DMS 273 treated with DMSO at 0.1 percent for 48 hours (cell line): ENCODE data around the gene TTI1.

Source experiments
- DNase-seq: peaks from one replicate; lab custom pipeline; 2025; lab: John Stamatoyannopoulos, UW

Gene TTI1

DNA sequence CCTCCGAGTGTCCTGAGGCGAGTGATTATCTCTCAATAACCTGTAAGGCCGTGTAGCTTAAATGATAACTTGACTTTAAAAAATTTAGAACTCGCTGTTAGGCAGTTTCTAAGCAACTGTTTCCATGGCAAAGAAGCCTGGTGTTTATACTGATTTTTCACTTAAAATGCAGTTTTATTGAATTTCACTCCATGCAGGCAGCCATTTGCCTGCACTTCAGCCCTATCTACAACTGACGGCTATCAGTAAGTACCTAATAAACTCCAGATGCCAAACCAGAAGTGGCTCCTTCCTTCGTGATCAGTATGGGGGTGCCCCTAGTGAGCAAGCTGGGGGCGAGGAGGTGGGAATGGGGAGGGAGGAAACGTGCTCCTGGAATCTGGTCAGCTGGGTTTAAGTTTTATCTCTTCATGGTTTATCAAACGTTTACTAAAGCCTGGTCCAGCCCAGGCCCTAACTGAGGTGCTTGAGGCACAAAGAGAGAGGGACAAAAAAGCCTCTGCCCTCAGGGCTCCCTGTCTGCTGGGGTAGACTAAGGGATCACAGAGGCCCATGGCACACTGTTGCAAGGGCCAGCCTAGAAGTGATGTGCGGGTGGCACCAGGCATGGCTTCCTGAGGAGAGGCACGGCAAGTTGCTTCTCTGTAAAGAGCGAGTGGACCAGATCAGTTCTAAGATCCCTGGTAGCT, 45.5 kb downstream of the TTI1 start:
- DNase-seq: no peak

DNA sequence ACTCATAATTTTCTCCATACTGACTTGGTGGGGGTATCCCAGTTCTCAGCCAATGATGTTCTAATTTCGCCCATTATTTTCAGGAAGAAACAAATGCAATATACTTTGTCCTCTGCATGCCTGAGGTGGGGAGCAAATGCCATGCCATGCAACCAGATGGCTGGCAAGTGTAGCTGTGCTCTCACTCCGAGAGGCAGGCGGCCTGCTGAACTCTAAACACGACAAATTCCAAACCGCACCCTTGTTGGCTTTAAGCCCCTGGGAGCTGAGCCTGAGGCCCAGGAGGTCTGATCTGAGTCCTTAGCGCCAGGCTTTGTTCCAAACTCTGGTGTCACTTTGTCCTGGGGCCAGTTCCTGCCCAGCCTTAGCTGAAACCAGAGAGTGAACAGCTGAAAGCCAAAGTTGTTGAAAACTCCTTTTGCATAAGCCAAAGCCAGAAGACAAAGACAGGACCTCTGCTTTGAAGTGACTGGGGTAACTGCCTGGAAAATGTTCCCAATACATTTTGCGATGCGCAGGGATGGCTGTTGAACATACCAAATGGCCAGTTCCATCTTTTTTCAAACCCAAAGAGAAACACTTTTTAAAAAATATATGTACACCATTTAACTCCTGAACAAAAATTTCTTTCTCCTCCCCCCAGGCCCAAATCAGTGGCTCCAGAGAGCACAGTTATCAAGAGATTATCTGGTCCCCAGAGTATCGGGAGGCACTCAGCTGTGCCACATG, 46.2 kb downstream of the TTI1 start:
- DNase-seq: no peak

DNA sequence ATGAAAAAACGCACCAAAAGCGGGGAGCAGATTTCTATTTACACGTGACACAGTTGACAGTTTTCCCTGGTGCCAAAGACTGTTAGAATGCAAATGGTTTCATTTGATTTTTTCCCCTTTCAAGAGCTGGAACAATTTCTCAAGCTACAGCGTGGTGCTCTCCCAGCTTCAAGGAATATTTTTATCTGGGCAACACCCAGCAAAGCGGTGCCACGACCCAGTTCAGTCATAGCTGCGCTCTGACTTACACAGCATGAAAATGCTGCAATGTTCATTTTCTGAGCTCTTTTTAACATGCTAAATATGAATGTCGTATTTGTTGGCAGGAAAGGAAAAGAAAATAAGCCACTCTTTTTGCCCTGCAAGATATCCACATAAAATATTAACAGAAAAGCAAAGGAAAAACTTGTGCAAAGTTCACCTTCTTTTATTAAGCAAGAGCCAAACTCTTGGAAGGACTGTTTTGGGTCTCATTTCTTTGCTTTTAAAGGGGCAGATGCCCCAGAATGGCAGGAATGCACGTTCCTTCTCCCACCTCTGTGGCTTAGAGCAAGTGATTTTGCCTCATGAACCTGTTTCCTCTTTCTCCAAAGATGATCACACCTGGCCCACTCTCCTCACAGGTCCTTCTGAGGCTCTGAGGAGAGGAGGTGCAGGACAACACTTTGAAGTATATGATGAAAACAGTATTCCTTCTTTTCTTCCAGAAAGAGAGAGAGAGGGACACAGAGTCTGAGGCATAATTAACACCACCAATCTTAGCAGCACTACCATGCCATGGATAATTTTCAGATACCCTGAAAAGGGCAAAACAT, 47.0 kb downstream of the TTI1 start:
- DNase-seq: no peak

DNA sequence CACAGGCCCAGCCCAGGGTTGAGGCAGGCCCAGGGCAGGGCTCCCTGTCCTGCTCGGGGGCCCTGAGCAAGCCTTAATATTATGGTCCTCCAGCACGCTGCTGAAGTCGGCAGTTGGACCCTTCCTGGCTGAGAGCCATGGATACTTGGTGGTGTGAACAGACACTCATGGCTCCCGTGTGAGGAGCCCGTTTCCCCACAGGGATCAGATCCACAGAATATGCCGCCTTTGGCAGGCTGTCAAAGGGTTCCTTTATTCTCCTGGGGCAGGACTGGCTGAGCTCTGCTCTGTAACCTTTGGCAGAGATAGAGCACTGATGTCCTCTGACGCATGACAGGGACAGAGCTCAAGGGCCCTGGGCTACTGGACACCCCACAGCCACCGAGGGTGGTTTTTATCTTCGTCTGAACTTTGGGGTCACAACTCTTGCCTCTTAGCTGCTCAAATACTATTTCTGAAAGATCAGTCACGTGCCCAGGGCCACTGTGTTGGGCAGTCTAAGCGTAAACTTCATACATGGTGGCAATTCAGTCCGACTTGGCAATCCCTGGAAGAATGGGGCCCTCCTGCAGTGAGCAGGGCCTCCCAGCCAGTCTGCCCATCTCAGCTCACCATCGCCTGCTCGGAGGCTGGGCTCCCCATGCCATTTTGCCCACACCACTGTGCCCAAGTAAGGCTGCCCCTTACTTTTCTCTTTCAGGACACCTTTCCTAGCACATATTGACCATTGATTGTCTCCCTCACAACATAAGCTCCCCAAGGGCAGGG, 49.1 kb downstream of the TTI1 start:
- DNase-seq: no peak

DNA sequence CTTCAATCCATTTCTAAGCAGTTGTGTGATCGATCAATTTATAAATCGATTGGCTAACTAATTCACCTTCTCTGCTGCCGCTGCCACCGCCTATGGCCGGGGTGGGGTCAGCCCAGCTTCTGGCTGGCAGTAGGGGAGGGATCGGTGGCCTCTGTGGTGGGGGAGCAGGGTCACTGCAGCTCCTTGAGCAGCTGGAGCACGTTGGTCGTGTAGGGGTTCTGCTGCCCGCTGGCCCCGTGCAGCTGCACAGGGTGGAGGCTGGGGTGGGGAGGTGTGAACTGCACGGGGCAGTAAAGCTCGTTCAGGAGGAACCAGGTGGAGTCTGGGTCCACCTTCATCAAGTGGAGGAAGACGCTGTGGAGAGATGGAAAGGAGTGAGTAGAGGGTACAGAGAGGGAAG, 50.0 kb downstream of the TTI1 start:
- DNase-seq: no peak

DNA sequence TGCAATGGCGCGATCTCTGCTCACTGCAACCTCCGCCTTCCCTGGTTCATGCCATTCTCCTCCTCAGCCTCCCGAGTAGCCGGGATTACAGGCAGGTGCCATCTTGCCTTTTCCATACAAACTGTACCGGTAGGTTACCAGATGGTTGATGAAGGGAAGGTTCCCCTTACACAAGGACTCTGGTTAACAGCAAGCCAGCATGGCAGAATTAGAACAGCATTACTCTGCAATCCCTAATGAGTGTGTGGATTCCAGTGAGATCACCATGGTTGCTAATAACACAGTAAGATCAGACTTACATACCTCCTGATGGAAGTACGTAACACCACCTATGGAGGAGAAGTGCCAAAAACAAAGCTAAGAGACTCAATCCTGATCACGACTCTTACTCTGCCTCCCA, 51.7 kb downstream of the TTI1 start:
- DNase-seq: no peak

DNA sequence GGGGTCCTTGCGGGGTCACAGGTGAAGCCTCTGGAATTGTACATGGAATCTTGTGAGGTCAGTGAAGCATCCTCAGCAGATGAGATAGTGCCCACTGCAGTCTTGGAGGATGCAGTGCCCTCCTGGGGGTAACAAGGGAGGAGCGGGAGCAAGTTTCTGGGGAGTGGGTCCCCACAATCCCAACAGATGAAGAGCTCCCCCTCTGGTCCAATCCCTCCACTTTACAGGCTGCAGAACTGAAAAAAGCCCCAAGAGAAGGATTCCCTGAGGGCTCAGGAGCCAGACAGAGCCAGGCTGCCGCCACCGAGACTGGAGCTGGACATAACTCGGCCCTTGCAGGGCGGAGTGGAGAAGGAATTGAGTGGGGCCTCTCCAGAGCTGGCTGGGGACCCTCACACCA, 52.4 kb downstream of the TTI1 start:
- DNase-seq: no peak

DNA sequence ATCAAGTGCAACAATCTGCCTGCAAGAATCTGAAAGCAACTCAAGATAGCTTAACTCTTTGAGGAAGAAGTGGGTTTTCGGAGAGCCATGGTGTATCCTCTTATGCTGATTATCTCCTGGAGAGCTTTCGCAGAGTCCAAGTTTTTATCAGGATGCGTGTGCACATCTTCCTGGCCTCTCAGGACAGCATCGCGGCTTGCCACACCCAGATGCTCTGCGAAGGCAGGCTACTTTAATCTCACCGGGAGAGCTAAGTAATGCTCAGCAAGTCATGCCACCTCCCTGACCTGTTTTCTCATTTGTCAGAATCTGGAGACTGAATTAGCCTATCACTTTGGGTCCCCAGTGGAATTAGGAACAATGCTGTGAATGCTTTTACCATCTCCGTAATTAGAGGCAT, 52.9 kb downstream of the TTI1 start:
- no peak for DNase-seq

DNA sequence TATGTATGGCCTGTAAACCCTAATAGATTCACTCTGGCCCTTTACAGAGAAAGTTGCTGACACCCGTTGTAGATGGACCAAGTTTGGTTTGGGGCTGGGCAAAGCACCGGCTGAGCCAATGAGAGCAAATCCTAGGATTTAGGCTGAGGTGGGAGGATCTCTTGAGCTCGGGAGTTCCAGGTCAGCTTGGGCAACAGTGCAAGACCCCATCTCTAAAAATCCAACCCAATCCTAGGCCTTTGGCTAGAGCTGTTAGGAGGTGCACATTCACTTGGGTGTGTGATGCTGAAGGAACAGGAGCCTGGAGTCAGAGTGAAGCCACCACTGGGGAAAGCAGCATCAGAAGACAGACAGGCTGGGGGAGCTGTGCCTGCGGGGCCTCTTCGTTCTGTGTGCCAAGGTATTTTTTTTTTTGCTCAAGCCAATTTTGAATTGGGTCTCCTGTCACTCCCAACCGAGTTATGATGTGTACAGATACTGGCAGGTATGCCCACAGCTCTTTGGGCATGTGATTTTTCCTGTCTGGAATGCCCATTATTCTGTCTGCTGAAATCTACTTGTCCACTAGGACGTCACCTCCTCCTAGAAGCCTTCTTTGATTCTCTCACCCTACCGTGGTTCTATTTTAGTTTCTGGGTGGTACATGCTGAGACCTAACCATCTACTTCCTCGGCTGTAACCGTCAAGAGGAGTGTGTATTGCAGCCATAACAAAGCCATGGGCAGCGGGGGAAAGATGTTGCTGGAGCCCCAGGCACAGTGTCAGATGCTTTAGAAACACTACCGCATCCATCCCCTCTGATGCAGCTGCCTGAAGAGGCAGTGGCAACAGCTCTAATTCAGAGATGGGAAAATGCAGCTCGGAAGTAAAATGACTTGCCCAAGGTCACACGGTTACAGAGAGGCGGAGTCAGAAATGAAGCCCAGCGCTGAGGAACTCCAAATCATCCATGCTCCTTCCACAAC, 54.0 kb downstream of the TTI1 start:
- no peak for DNase-seq

DNA sequence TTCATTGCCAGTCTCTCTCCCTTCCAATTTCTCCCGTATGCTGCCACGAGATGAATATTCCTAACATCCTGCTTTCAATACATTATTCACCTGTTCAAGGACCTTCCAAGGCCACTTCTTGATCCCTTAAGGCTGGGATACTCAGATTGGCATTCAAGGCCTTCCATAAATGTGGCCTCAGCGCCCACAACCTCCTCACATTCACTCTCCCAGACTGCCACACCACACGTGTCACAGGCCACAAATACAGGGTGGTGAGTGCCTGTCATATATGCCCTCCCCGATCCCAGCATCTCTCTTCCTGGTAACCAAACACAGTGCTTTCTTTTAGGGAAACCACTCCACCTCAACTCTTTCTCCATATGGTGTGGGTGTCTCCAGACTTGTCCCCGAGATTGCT, 55.5 kb downstream of the TTI1 start:
- no peak for DNase-seq

DNA sequence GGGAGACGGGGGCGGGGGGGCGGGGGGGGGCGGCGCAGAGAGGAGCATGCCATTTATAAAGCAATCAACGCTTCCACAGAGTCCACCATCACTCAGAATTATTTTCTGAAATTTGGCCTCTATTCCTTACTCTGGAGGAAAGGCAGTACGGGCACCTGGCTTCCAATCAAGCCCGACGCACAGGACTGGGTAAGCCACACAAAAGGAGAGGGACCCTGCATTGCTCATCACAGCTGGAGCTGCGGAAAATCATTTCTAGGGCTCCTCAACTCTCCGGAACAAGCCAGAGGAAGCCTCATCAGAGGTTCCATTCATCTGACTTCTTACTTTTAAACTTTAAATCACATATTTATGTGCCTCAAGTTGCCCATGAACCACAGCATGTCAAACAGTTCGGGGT, 55.9 kb downstream of the TTI1 start:
- no peak for DNase-seq

DNA sequence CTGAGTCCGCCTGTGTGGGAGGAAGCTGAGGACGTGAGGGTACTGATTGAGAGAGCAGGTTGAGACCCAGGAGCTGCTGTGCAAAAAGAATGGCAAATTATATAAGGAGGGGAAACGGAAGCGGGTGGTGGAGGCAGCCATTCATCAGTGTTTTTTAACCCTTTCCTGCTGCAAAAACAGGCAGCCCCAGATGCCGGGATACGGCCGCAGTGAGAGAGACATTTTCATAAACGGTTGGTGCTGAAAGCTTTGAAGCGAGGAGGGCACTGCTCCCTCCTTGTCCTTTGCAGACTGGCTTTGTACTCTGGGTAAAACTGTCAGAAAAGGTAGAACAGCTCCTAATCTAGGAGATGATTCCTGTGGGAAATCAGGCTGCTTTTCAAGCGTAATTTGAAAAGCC, 56.4 kb downstream of the TTI1 start:
- no peak for DNase-seq

DNA sequence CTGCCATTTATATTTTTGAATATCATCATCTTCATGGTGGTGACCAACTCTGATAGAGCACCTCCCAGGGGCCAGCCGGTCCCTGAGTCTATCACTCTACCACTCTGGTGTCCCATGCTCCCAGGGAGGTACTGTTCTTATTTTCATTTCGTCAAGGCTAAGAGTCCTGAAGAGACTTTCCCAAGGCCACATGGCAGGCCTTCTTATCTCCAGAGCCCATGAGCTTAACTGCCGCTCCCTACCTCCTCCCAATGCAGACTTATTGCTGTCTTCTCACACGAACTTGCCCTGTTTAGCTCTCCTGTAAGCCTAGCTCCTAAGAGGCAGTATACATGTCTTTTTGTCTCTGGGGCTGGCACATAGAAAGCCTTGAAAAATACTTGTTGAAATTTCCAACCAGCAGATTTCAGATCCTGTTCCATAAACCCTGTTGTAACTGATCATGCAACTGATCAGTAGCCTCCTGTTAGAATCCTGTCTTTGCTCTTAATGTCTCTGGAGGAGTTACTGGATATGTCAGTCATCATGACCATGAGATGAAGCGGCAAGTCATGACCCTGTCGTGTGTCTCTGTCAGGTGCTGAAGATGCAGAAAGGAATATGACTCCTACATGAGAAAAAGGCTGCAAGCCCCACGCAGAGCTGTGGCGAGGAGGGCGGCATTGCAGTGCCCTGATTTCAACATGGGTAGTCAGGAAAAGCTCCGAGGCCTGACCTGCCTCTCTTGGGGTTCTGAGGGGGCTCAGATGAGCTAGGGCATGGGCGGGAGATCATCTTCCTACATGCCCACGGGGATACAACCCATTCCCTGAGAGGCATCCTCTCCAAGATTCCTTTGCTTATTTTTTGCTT, 60.0 kb downstream of the TTI1 start:
- DNase-seq: no peak

DNA sequence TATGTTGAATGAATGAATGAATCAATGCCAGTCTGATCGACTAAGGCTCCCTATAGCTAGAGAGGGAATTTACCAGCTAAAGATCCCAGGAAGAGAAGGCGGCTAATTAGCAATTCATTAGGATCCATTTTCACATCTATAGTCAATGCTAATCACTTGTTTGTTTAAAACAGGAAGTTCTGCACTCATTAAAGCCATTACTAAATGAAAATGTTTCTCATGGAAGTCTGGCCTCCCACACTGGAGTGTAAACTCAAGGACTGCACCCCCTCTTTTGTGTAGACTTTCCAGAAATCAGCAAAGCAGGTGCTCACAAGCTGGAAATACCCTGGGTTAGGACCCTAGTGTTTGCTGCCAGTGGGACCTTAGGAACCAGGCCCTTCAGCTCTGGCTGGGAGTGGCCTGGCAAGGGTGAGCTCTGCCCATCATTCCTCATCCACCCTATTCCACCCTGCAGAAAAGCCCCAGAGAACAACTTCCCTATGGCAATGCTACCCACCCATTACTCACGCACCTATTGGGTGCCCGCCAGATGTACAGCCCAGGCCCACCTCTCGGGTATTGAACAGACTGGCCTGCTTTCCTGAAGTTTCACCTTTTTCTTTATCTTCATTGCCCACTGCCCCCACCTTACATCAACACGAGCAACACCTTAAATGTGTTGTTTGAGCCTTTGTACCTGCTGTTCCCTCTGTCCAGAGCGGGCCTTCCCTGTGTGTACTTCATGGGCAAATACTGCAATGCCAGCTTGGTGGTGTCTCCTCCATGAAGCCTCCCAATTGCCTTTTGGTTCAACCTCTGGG, 60.8 kb downstream of the TTI1 start:
- no peak for DNase-seq

DNA sequence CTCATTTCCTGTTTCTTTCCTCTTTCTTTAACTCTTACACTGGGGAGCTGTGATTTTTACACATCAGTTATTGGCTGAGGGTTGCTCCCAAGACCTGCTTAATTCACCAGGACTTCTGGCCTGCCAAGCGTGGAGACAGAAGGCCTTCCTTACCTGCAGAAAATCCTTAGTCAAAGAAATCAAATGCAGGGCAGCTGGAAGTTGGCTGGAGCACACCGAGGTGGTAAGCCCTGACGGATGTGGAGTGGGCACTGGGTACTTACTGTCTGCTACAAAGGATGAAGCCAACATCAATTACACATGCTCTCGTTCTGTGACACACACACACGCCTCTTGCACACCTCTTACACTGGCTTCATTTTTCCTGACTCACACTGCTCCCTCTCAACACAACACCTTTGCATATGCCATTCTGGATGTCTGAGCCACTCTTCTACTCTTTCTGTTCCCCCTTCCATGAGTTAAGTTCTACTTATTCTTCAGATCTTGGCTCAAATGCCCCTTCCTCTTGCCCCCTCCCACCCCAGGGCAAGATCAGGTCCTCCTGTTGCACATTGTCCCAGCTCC, 61.6 kb downstream of the TTI1 start:
- no peak for DNase-seq

DNA sequence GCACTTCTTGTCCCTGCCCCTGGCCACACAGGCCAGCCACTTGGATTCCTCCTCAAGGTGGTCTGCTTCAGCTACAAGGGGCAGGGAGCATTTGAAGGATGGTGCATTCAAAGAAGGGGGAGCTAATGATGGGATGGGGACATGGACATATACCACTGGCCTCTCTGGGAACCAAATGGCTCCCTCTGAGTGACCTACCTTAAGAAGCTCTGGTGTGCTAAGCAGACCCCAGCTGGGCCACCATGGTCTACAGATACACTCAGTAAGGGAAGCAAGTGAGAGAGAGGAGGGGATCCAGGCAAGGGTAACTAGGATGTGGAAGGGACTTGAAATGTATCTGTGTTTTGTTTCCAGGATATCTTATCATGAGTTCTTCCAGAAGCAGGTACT, 62.4 kb downstream of the TTI1 start:
- DNase-seq: no peak

DNA sequence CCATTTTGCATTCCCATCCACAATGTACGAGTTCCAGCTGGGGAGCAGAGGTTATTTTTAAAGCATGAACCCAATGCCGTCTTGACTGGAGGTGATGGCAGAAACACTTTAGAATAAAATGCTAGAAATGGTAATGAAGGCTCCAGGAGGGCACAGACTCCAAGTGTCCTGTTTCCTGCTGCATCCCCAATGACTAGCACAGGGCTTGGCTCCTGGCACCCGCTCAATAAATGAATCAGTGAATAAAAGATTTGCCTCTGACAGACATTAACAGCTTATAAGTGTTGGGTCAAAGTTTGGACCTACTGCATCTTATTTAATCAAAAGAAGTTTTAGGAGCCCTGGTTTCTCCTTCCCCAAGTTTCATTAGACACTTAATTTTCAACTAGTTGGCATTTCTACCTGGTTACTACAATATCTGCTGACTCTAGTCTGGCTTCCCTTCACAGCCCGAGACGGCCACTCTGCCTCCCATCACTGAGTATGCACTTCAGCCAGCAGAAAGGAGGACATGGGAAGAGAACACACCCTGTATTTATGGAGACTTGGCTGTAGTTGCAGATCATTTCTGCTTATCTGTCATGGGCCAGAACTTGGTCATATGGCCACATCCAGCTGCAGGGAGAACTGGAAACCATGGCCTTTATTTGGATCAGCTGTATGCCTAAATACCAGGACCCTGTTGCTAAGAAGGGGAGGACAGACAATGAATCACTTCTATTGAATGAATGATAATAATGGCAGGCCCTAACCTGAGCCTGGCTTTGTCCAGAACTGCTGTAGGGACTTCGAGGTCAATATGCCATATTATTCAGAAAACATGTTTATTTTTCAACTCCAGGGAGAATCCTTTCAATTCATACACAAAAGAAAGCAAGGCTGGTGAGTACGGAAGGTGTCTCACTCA, 63.1 kb downstream of the TTI1 start:
- DNase-seq: no peak

DNA sequence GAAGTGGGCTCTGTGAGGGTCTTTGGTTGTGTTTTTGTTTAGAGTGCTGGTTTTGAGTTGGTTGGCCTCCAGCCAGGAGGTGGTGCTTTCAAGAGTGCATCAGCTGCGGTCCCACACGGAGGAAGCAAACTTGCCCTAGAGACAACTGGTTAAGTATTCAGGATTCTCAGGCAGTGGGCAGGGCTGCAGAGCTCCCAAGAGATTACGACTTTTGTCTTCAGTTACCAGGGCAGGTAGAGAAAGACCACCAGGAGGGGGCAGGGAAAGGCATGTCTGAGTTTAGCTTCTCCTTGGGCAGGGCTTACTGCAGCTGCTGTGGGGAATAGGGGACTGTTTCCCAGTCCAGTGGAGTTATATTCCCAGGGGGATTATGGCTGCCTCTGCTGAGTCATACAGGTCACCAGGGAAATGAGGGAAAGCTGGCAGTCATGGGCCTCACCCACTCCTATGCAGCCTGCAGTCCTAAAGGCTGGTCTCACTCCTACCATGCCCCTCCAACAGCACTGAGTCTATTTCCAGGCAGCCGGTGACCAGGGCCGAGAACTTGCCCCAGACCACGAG, 64.3 kb downstream of the TTI1 start:
- DNase-seq: no peak
